Gastrocnemius medialis (tissue), 4 donors: ENCODE results near the gene PEDS1.

Experiments
- POLR2A ChIP-seq, 2 donors: fragments of 450-650 bp; IDR thresholded peaks; one replicate each; pipeline ENCODE4 v1.6.1; 2017; ENCODE audit warnings: antibody characterized with exemption in 2 of 2, mild to moderate bottlenecking in 2 of 2, moderate library complexity in 2 of 2
- TF ChIP-seq, protein P1 (sequence below), 5 experiments: fragments of 450-650 bp in 3 of 5; fragments of 200-600 bp in 2 of 5; sonication (generic) in 2 of 5; IDR thresholded peaks in 4 of 5; conservative IDR thresholded peaks in 1 of 5; 1 replicate in 4 of 5; 2 replicates in 1 of 5; pipeline ENCODE4 v1.5.1; 2016 to 2019; ENCODE audit warnings: antibody characterized with exemption in 5 of 5, mild to moderate bottlenecking in 3 of 5, moderate library complexity in 3 of 5

DNA sequence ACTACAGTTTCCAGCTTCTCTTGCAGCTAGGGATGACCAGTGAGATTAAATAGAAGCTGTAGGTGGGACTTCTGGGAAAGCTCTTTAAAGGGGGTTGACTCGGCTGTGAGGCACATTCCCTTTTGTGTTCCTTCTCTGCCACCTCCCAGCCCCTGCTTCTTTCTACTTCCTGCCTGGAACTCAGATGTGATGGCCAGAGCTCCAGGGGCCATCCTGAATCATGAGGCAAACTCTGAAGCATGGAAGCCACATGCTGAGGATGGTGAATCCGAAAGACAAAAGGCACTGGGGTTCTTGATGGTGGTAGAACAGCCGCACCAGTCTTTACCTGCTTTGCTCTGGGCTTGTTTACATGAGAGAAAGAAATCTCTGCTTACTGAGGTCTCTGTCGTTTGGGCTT lies 46.2 kb upstream of the PEDS1 start:
- no peak for TF ChIP-seq POLR2A (IDR thresholded peaks at IDR 0.05)
- TF ChIP-seq, protein P1, sequence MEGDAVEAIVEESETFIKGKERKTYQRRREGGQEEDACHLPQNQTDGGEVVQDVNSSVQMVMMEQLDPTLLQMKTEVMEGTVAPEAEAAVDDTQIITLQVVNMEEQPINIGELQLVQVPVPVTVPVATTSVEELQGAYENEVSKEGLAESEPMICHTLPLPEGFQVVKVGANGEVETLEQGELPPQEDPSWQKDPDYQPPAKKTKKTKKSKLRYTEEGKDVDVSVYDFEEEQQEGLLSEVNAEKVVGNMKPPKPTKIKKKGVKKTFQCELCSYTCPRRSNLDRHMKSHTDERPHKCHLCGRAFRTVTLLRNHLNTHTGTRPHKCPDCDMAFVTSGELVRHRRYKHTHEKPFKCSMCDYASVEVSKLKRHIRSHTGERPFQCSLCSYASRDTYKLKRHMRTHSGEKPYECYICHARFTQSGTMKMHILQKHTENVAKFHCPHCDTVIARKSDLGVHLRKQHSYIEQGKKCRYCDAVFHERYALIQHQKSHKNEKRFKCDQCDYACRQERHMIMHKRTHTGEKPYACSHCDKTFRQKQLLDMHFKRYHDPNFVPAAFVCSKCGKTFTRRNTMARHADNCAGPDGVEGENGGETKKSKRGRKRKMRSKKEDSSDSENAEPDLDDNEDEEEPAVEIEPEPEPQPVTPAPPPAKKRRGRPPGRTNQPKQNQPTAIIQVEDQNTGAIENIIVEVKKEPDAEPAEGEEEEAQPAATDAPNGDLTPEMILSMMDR (IDR thresholded peaks at IDR 0.05 in 4 of 5, conservative IDR thresholded peaks at IDR 0.05 in 1 of 5) = no peak
